ENCODE results near the gene FSCB.
"Not testable (repeated sequence)": the region's sequence is repeated elsewhere in the genome, so short reads cannot be mapped to it uniquely, and the experiment has no call there.

The FSCB gene, protein sequence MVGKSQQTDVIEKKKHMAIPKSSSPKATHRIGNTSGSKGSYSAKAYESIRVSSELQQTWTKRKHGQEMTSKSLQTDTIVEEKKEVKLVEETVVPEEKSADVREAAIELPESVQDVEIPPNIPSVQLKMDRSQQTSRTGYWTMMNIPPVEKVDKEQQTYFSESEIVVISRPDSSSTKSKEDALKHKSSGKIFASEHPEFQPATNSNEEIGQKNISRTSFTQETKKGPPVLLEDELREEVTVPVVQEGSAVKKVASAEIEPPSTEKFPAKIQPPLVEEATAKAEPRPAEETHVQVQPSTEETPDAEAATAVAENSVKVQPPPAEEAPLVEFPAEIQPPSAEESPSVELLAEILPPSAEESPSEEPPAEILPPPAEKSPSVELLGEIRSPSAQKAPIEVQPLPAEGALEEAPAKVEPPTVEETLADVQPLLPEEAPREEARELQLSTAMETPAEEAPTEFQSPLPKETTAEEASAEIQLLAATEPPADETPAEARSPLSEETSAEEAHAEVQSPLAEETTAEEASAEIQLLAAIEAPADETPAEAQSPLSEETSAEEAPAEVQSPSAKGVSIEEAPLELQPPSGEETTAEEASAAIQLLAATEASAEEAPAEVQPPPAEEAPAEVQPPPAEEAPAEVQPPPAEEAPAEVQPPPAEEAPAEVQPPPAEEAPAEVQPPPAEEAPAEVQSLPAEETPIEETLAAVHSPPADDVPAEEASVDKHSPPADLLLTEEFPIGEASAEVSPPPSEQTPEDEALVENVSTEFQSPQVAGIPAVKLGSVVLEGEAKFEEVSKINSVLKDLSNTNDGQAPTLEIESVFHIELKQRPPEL

DNA sequence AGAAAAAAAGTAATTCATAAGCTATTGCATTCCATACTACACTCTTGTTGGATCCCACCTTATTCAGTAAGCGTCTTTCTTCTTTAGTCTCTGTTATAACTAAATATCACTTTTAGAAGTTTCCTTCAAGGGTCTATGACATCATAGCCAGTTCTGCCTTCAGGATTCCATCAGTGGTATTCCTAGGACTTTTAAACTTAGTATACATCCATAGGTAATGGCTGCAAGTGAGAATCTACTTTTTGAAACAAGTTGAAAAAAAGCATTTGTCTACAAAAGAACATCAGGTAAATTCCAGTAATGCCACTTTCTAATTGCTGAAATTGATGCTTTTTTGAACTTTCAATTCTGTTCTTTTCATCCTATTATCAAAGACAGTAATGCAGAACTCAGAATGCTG is at the start of gene FSCB:
Gene FSCB, minus strand, starts transcription at position 101 of the 400 bp plus-strand sequence. CDS start 296 bp downstream, outside the sequence.
- no peak for DNase-seq (ENCODE audit: low read depth)

DNA sequence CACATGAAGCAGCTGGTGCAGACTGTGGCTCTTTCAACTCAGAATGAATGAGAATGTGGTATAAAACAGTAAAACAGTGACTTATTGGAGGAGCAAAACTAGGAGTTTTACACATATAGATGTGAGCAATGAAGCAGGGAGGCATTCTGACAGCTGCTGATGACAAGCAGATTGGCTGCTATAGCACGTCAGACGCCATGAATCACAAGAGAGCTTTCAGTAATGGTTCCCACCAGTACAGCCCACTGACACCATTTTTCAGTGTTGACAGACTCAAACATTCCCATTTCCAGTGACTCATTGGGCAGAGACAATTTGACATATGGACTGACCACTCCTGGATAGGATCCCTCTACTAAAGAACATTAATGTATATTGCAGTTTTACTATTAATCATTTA is 24.6 kb upstream of the FSCB start:
- DNase-seq (ENCODE audit: low read depth), result no peak

DNA sequence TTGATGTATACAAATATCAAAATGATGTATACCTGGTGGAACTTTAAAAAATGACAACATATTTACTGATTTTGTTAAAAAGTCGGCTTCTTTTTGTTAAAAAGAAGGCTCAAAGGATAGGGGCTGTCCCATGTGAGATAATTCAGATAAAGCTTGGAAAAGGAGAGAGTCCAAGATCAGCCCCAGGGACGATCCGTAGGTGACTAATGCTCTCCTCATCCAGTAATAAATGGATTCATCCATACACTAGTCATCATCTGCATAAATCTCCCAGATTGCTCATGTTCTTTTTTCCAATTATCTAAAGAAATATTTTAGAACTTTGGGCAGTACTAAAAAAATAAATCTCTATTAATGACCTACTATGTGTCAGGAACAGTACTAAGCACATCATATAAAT is 23.4 kb upstream of the FSCB start:
- no peak for DNase-seq (ENCODE audit: low read depth)

DNA sequence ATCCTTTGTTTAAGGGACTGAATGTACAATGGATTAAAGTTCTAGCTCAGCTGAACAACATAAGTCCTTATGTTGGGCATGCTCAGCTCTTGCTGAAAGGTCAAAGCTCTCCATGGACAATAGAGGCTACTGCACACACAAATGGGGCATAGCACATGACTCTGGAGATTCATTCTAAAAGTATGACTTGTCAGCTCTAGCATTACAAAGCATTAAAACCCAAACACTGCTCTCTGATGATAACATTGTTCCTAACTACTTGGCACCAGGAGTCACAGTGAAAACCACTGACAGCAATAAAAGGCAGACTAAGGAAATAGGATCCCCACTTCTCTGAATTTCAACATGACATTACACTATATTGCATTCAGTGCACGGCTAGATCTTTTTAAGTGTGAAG is 21.9 kb upstream of the FSCB start:
- DNase-seq (ENCODE audit: low read depth), result no peak

DNA sequence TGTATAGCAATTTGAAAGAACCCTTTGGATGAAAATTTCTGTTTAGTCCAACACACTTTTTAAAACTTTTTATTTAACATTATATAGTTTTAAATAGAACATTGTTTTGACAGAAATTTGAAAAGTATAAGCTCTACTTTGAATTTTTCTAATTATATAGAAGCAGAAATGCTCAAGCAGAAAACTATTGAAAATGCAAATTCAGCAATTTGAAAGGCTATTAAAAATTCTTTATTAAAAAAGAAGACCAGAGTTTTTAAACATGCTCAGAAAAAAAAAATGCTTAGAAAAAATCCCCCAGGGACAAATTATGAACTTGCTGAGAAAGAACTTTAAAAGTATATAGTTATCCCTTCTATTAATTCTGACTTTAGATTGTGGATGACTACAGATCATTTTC is 21.1 kb upstream of the FSCB start:
- DNase-seq (ENCODE audit: low read depth), result no peak

DNA sequence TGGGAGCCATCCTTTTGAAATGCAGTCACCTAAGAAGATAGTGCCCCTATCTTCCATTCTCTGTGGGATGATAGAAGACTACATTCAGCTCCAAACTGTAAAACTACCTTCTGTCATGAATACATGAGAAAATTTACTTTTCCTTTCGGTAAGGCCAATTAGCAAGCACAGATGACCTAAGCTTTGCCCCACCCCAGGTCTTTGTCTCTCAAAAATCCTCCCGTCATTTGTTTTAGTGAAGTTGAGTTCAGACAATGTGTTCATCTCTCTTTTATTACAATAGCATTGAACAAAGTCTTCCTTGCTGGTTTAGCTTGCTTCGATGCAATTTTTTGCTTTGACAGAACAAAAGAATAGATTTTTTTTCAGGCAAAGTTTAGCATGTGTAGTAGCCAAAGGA is 18.2 kb upstream of the FSCB start:
- no peak for DNase-seq (ENCODE audit: low read depth)

DNA sequence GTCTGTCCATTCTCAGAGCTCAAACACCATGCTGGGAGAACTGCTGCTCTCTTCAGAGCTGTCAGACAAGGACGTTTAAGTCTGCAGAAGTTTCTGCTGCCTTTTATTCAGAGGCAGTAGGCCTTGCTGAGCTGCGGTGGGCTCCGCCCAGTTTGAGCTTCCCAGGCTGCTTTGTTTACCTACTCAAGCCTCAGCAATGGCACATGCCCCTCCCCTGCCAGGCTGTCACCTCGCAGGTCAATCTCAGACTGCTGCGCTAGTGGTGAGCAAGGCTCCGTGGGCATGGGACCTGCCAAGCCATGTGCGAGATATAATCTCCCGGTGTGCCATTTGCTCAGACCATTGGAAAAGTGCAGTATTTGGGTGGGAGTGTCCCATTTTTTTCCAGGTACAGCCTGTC is 8.6 kb upstream of the FSCB start:
- DNase-seq (ENCODE audit: low read depth), result not testable (repeated sequence)

DNA sequence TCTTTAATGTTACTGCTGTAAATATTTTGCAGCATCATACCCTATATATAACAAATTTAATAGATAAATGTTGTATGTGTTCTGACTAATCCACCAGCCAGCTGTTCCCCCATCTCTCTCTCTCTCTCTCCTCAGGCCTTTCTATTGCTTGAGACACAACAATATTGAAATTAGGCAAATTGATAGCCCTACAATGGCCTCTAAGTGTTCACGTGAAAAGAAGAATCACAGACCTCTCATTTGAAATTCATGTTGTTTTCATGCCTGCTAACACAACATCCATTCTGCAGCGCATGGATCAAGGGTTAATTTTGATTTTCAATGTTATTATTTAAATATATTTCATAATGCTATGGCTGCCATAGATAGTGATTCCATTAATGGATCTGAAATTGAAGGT is 1.8 kb upstream of the FSCB start:
- DNase-seq (ENCODE audit: low read depth), result no peak

DNA sequence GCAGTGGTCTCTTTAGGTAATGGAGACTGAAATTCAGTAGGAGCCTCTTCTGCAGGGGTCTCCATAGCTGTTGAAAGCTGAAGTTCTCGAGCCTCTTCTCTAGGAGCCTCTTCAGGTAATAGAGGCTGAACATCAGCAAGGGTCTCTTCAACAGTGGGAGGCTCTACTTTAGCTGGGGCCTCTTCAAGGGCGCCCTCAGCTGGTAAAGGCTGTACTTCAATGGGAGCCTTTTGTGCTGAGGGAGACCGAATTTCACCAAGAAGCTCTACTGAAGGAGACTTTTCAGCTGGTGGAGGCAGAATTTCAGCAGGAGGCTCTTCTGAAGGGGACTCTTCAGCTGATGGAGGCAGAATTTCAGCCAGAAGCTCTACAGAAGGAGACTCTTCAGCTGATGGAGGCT is 1.5 kb downstream of the FSCB start:
- DNase-seq (ENCODE audit: low read depth), result no peak

DNA sequence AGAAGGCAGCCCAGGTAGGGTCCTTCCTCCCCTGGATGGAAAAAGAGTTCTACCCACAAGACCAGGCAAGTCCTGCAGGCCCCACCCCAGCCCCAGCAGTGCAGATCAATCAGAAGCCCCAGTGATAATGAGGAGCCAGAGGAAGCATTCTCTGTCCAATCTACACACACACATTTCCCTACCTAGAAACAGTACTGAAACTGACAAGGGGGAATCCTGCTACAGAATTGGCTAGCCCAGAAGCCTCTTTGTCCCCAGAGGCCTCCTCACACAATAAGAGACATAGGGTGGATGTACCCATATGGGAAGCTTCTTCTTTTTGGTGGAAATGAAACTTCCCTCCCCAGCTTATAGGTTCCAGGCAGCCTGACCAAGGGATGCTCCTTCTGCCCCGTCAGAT is 9.9 kb downstream of the FSCB start:
- no peak for DNase-seq (ENCODE audit: low read depth)

DNA sequence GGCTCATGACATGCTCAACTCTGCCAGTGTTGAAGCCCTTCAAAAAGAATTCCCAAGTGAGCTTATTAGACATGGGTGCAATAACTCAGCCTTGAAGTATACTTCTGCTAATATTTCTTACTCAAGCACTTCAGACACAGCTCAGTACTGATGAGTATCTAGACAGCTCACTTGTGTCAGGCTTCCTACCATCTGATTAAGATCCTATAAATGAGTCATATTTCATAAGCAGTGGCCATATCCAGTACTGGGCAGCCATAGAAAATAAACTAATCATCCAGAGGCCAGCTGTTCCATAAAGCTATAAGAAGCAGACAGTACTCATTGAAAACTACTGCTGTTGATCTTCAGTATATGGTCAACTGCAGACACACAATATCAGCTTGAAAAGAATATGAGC is 12.9 kb downstream of the FSCB start:
- no peak for DNase-seq (ENCODE audit: low read depth)

DNA sequence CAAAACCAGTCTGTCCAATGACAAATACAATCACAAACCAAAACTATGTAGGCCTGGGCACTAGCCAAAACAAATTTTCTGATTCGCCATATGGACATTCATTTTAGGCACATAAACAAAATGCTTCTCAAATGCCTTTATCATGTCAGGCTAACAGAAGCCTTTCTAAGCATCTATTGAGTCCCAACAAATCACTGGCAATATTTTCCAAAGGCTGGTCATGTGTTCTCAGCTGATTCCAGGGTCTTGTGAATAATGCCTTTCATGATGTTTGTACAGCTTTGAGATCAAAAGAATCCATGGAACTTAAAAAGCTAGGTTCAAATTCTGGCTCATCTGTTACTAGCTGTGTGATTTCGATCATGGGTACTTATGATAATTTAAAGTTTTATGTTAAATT is 16.1 kb downstream of the FSCB start:
- DNase-seq (ENCODE audit: low read depth), result no peak

DNA sequence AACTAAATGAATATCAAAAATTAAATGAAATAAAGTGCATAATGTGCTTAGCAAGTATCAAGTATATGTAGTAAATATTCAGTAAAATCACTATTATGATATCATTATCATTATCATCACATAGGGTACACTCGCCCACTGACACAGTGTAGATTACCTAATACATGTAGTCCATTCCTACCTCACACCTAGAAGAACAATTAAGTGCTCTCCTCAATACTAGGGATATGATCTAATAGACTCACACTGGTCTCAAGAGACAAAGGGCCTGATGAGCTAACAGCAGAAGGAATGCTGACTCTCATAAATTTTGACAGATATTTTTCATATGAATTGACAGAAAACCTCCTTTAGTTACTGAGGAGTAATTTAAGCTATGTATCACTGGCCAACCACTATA is 29.1 kb downstream of the FSCB start:
- no peak for DNase-seq (ENCODE audit: low read depth)

DNA sequence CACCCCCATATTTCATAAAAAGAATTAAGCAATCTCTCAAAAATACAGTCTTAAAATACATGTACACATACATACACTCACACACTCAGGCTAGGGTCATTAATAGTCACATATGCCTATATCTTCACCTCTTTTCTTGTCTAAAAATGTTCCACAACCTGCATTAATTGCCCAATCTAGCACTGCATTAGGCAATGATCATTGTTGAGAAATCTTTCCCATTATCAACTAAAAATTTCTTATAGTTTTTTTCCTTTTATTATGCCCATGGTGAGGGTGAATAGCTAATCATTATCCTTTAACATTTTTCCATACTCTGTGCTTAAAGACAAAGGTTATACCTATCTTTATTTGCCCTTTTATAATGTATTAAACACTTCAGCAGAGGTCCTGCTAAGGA is 38.3 kb downstream of the FSCB start:
- DNase-seq (ENCODE audit: low read depth), result no peak

DNA sequence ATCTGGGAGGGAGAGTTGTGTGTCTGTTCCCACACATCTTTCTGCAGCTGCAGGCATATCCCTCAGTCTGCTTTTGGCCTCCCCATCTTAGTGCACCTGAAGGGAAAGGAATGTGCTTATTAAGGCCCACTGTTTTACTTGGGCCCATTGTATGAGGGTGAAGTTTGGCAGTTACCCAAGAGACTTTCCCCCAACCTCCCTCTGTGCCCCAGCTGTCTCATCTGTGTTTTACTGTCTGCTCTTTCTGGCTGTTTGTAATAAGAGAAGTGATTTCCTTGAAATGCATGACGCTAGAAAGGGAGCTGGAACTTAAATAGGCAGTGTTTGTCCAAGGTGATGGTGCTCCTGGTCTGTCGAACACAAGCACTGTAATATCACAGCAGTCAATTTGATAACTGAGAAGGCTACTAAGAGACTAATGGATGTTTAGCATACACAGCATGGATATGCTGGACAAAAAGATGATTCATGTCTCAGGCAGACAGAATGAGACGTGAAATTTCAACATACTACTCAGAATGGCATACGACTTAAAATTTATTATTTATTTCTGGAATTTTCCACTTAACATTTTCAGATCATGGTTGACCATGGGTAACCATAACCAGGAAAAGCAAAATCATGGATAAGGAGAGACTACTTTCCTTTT is 43.6 kb downstream of the FSCB start:
- DNase-seq (ENCODE audit: low read depth), result no peak

DNA sequence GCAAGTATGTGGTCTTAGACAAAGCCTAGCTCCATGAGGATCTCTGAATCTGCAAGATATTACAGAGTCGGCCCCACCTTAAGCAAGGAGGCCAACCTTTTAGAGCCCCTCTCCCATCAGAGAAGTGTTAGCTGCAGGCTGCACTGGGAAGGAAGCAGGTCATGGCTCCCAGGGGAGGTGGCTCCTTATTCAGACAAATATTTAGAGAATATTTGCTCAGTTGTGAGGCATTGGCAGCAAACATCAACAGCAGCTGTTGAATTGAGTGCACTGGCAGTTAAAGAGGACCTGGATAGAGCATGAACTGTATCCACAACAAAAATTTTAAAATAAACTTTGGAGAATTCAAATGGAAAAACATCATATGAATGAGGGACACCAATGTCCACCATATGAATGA is 44.7 kb downstream of the FSCB start:
- DNase-seq (ENCODE audit: low read depth), result no peak

DNA sequence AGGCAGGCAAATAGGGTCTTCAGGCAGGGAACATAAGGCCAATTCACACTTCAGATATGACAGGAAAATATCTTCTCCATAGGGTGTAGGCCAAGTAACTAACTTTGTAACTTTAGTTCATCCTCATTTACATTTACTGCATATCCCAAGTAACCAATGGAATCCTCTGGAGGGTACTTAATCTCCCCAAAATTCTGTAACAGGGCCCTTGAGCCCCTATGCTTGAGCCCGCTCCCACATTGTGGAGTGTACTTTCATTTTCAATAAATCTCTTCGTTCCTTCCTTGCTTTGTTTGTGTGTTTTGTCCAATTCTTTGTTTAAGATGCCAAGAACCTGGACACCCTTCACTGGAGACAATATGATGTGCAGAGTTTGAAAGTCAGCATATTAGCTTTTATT is 45.3 kb downstream of the FSCB start:
- DNase-seq (ENCODE audit: low read depth), result no peak
